HEK293 (cell line): ENCODE data around the gene MADD.
A peak's percentile ranks its signal among the peaks of the same experiment; 100 is the strongest.

ENCODE experiments used
- CTCF ChIA-PET: fragments of 350-600 bp; formaldehyde crosslinking; extraction: SDS; loops from one replicate; lab custom pipeline; 2021; ENCODE audit warnings: antibody characterized with exemption; lab: Yijun Ruan, JAX
- POLR2A ChIA-PET: fragments of 300-600 bp; formaldehyde crosslinking; extraction: SDS; loops from one replicate; lab custom pipeline; 2020; ENCODE audit warnings: antibody characterized with exemption, inconsistent platforms; lab: Yijun Ruan, JAX
- H3K27ac ChIP-seq: fragments of 200-500 bp; sonication (Bioruptor generic); 2 replicates; pipeline ENCODE4 v1.5.1; 2014; ENCODE audit warnings: low read depth, low read length, control low read depth, inconsistent platforms; ENCODE audit errors: extremely low read depth
- H3K36me3 ChIP-seq, 2 experiments: fragments of 200-500 bp in 1 of 2; sonication (Bioruptor generic) in 1 of 2; 1 replicate in 1 of 2; 2 replicates in 1 of 2; pipeline ENCODE4 v1.5.1; 2014 to 2017; ENCODE audit warnings: inconsistent platforms in 2 of 2, low read length in 2 of 2; ENCODE audit not compliant: control insufficient read depth in 2 of 2, insufficient read depth in 1 of 2
- H3K4me1 ChIP-seq: fragments of 200-500 bp; sonication (Bioruptor generic); 2 replicates; pipeline ENCODE4 v1.5.1; 2014; ENCODE audit warnings: mild to moderate bottlenecking, low read length, inconsistent platforms; ENCODE audit not compliant: control insufficient read depth, insufficient read depth
- H3K4me3 ChIP-seq: 2 replicates; pipeline ENCODE4 v1.5.1; 2011; ENCODE audit warnings: low read depth, mild to moderate bottlenecking, control low read depth, low read length, moderate library complexity
- H3K9me3 ChIP-seq: fragments of 200-500 bp; sonication (Bioruptor generic); 2 replicates; pipeline ENCODE4 v1.5.1; 2014; ENCODE audit warnings: low read depth, low read length, inconsistent platforms; ENCODE audit not compliant: control insufficient read depth, insufficient read depth
- CTCF ChIP-seq: fragments of 450-650 bp; formaldehyde crosslinking; IDR thresholded peaks from 2 replicates; pipeline ENCODE4 v1.5.1; 2016; ENCODE audit warnings: missing biosample characterization, missing genetic modification characterization
- EGR2 ChIP-seq: fragments of 450-650 bp; formaldehyde crosslinking; IDR thresholded peaks from 2 replicates; pipeline ENCODE4 v1.5.1; 2016; ENCODE audit warnings: low read depth, missing biosample characterization, missing genetic modification characterization
- HOXC10 ChIP-seq: sonication (generic); formaldehyde crosslinking; IDR thresholded peaks from 2 replicates; pipeline ENCODE4 v1.8.1; 2023; ENCODE audit warnings: mild to moderate bottlenecking, missing genetic modification reagents
- MZF1 ChIP-seq: fragments of 450-650 bp; formaldehyde crosslinking; IDR thresholded peaks from 2 replicates; pipeline ENCODE4 v1.5.1; 2017; ENCODE audit warnings: missing biosample characterization, missing genetic modification characterization, borderline replicate concordance
- PBX3 ChIP-seq: sonication (generic); formaldehyde crosslinking; IDR thresholded peaks from 2 replicates; pipeline ENCODE4 v1.8.1; 2022; ENCODE audit warnings: mild to moderate bottlenecking, moderate library complexity, missing genetic modification reagents
- ZFHX2 ChIP-seq: fragments of 450-650 bp; formaldehyde crosslinking; conservative IDR thresholded peaks from 2 replicates; pipeline ENCODE4 v1.5.1; 2016; ENCODE audit warnings: missing biosample characterization, missing genetic modification characterization
- ZIC2 ChIP-seq: fragments of 450-650 bp; formaldehyde crosslinking; IDR thresholded peaks from 2 replicates; pipeline ENCODE4 v1.5.1; 2016; ENCODE audit warnings: missing biosample characterization, missing genetic modification characterization
- ZNF223 ChIP-seq: fragments of 450-650 bp; formaldehyde crosslinking; IDR thresholded peaks from 2 replicates; pipeline ENCODE4 v1.5.1; 2016; ENCODE audit warnings: missing biosample characterization, missing genetic modification characterization
- ZNF311 ChIP-seq: fragments of 450-650 bp; formaldehyde crosslinking; IDR thresholded peaks from 2 replicates; pipeline ENCODE4 v1.5.1; 2017; ENCODE audit warnings: missing biosample characterization, missing genetic modification characterization, borderline replicate concordance
- ZNF37A ChIP-seq: fragments of 450-650 bp; IDR thresholded peaks from 2 replicates; pipeline ENCODE4 v1.5.1; 2018; ENCODE audit warnings: missing biosample characterization, missing genetic modification characterization
- ZNF473 ChIP-seq: fragments of 450-650 bp; formaldehyde crosslinking; IDR thresholded peaks from 2 replicates; pipeline ENCODE4 v1.5.1; 2017; ENCODE audit warnings: missing biosample characterization, missing genetic modification characterization
- ZNF501 ChIP-seq: fragments of 450-650 bp; formaldehyde crosslinking; IDR thresholded peaks from 2 replicates; pipeline ENCODE4 v1.5.1; 2016; ENCODE audit warnings: missing biosample characterization, missing genetic modification characterization
- ZNF530 ChIP-seq: fragments of 450-650 bp; formaldehyde crosslinking; IDR thresholded peaks from 2 replicates; pipeline ENCODE4 v1.5.1; 2016; ENCODE audit warnings: low read depth, missing biosample characterization, missing genetic modification characterization
- ZNF548 ChIP-seq: fragments of 450-650 bp; formaldehyde crosslinking; IDR thresholded peaks from 2 replicates; pipeline ENCODE4 v1.5.1; 2016; ENCODE audit warnings: missing biosample characterization, missing genetic modification characterization
- ZNF768 ChIP-seq: fragments of 450-650 bp; formaldehyde crosslinking; IDR thresholded peaks from 2 replicates; pipeline ENCODE4 v1.5.1; 2018; ENCODE audit warnings: missing biosample characterization, mild to moderate bottlenecking, missing genetic modification characterization
- ZNF843 ChIP-seq: fragments of 450-650 bp; formaldehyde crosslinking; IDR thresholded peaks from 2 replicates; pipeline ENCODE4 v1.5.1; 2016; ENCODE audit warnings: missing biosample characterization, missing genetic modification characterization
- ZXDB ChIP-seq: fragments of 450-650 bp; formaldehyde crosslinking; IDR thresholded peaks from 2 replicates; pipeline ENCODE4 v1.5.1; 2016; ENCODE audit warnings: missing biosample characterization, missing genetic modification characterization
- TF ChIP-seq, protein P1 (sequence below): fragments of 450-650 bp; formaldehyde crosslinking; IDR thresholded peaks from 2 replicates; pipeline ENCODE4 v1.5.1; 2016; ENCODE audit warnings: missing biosample characterization, missing genetic modification characterization, low read depth
- TF ChIP-seq, protein P2 (sequence below): fragments of 450-650 bp; formaldehyde crosslinking; IDR thresholded peaks from 2 replicates; pipeline ENCODE4 v1.5.1; 2016; ENCODE audit warnings: missing biosample characterization, missing genetic modification characterization
- TF ChIP-seq, protein P3 (sequence below): fragments of 450-650 bp; formaldehyde crosslinking; IDR thresholded peaks from 2 replicates; pipeline ENCODE4 v1.5.1; 2017; ENCODE audit warnings: missing biosample characterization, missing genetic modification characterization
- TF ChIP-seq, protein P4 (sequence below): fragments of 450-650 bp; formaldehyde crosslinking; IDR thresholded peaks from 2 replicates; pipeline ENCODE4 v1.5.0; 2017; ENCODE audit warnings: missing biosample characterization, missing genetic modification characterization, borderline replicate concordance

MADD gene

DNA sequence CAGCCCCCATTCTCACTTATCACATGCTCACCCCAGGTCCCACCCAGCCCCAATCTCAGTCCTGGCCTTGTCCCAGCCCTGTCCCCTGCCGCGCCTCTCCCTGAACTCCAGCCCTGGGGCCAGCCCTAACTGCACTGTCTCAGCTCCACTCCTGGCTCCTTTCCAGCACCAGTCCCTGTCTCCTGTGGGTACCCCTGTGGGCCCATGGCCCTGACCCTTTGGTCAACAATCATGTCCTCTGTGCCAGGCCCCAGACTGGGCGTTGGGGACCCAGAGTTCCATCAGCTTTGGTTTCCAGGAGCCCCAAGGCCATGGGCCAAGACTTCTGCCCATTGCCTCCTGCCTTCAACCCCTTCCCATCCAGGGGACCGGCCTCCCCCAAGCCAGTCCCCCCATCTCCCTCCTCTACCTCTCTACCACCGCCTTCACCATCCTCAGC lies 107.7 kb downstream of the MADD start:
- Histone ChIP-seq H3K27ac (no peak overlapping the region), H3K9me3 (no peaks in the 10 kb centered on the region), H3K36me3 (no peaks in the 10 kb centered on the region), H3K4me3 (no peak overlapping the region), H3K4me1 (no peaks in the 10 kb centered on the region)
- no peak for TF ChIP-seq ZNF473 (tag by site-specific recombination)
- no peak for TF ChIP-seq MZF1 (tag by site-specific recombination)
- TF ChIP-seq ZNF548 = peak; percentile 79
- ChIA-PET CTCF (no interaction called here), POLR2A (no interaction called here)

DNA sequence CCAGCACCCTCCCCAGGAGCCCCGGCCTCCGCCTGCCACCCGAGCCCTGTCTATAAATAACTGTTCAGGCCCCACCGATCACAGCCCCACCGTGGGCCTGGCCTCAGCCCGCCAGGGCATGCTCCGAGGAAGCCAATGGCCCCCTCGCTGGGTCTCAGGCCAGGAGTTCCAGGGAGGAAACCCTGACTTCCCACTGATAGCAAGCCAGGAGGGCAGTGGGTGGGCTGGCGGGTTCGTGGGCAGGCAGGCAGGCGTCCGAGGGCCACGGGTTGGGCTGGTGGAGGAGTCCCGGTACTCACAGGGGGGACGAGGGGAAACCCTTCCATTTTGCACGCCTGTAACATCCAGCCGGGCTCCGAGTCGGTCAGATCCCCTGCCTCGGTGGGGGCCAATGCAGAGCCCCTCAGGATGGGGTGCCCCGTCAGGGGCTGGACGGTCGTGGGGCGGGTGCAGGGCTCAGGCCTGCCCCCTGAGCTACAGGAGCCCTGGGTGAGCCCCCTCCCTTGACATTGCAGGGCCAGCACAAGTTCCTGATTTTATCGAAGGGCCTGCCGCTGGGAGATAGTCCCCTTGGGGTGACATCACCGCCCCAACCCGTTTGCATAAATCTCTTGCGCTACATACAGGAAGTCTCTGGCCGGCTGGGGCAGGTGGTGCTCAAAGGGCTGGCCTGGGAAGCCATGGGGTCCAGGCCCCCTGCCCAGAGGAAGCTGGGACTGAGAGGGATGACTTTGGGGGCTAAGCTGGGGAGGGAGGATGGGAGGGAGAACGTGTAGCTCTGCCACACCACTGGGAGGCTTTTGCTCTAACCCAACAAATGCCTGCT lies 108.3 kb downstream of the MADD start, which contains the start of gene SPI1:
Gene SPI1, minus strand, starts transcription at position 538 of the 826 bp plus-strand sequence. Its CDS starts 194 bp downstream, at position 344.
- no peak within 1 kb of the TSS for H3K27ac ChIP-seq
- no peaks in the 10 kb centered on the region for H3K4me1 ChIP-seq
- no peak within 1 kb of the TSS for H3K4me3 ChIP-seq
- TF ChIP-seq ZIC2 (tag by site-specific recombination) (peak; percentile 38; the same call in 1 of the 2 replicates), ZFHX2 (peak; percentile 63), EGR2 (tag by site-specific recombination) (peak; percentile 52; the same call in 1 of the 2 replicates), ZNF223 (no peak), PBX3 (CRISPR knock-in tag) (no peak)
- H3K9me3 ChIP-seq = no peaks in the 10 kb centered on the region
- no peaks in the 10 kb centered on the region for H3K36me3 ChIP-seq
- ChIA-PET POLR2A (no interaction called here), CTCF (no interaction called here)

- POLR2A ChIA-PET = no interaction called here
- Histone ChIP-seq H3K36me3 (no peaks in the 10 kb centered on the region), H3K9me3 (no peaks in the 10 kb centered on the region), H3K4me3 (no peak overlapping the region)
- CTCF ChIA-PET = no interaction called here
- TF ChIP-seq ZNF37A (tag by site-specific recombination) (no peak), ZXDB (no peak), HOXC10 (CRISPR knock-in tag) (no peak), ZNF223 (no peak), ZNF530 (tag by site-specific recombination) (no peak), ZNF311 (tag by site-specific recombination) (no peak), ZNF768 (tag by site-specific recombination) (no peak), ZNF843 (no peak), CTCF (tag by site-specific recombination) (no peak), ZNF501 (no peak)
- TF ChIP-seq, protein P1, sequence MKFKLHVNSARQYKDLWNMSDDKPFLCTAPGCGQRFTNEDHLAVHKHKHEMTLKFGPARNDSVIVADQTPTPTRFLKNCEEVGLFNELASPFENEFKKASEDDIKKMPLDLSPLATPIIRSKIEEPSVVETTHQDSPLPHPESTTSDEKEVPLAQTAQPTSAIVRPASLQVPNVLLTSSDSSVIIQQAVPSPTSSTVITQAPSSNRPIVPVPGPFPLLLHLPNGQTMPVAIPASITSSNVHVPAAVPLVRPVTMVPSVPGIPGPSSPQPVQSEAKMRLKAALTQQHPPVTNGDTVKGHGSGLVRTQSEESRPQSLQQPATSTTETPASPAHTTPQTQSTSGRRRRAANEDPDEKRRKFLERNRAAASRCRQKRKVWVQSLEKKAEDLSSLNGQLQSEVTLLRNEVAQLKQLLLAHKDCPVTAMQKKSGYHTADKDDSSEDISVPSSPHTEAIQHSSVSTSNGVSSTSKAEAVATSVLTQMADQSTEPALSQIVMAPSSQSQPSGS = no peak
- TF ChIP-seq, protein P2, sequence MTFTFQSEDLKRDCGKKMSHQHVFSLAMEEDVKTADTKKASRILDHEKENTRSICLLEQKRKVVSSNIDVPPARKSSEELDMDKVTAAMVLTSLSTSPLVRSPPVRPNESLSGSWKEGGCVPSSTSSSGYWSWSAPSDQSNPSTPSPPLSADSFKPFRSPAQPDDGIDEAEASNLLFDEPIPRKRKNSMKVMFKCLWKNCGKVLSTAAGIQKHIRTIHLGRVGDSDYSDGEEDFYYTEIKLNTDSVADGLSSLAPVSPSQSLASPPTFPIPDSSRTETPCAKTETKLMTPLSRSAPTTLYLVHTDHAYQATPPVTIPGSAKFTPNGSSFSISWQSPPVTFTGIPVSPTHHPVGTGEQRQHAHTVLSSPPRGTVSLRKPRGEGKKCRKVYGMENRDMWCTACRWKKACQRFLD (tag by site-specific recombination) = no peak
- TF ChIP-seq, protein P3, sequence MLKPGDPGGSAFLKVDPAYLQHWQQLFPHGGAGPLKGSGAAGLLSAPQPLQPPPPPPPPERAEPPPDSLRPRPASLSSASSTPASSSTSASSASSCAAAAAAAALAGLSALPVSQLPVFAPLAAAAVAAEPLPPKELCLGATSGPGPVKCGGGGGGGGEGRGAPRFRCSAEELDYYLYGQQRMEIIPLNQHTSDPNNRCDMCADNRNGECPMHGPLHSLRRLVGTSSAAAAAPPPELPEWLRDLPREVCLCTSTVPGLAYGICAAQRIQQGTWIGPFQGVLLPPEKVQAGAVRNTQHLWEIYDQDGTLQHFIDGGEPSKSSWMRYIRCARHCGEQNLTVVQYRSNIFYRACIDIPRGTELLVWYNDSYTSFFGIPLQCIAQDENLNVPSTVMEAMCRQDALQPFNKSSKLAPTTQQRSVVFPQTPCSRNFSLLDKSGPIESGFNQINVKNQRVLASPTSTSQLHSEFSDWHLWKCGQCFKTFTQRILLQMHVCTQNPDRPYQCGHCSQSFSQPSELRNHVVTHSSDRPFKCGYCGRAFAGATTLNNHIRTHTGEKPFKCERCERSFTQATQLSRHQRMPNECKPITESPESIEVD = no peak
- TF ChIP-seq, protein P4, sequence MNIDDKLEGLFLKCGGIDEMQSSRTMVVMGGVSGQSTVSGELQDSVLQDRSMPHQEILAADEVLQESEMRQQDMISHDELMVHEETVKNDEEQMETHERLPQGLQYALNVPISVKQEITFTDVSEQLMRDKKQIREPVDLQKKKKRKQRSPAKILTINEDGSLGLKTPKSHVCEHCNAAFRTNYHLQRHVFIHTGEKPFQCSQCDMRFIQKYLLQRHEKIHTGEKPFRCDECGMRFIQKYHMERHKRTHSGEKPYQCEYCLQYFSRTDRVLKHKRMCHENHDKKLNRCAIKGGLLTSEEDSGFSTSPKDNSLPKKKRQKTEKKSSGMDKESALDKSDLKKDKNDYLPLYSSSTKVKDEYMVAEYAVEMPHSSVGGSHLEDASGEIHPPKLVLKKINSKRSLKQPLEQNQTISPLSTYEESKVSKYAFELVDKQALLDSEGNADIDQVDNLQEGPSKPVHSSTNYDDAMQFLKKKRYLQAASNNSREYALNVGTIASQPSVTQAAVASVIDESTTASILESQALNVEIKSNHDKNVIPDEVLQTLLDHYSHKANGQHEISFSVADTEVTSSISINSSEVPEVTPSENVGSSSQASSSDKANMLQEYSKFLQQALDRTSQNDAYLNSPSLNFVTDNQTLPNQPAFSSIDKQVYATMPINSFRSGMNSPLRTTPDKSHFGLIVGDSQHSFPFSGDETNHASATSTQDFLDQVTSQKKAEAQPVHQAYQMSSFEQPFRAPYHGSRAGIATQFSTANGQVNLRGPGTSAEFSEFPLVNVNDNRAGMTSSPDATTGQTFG (tag by site-specific recombination) = no peak
- TF ChIP-seq, all 188 proteins: peak for 0
- Histone ChIP-seq H3K4me1 (no peaks in the 10 kb centered on the region), H3K27ac (no peak overlapping the region)
These were observed 108.9 kb downstream of the MADD start for GRCh38 chr11:47378836-47379170.
